Stimulated activated naive CD8-positive, alpha-beta T cell treated with anti-CD3 and anti-CD28 coated beads, Interleukin-15, Interleukin-2, amounts not matched to agents 100 ng/mL and 50 ng/mL, for 24 hours (primary cell): ENCODE results near the gene WDFY3.

Source experiments
- H3K27ac Mint-ChIP-seq: one replicate; pipeline ENCODE4 v1.8.0; 2021; ENCODE audit warnings: mild to moderate bottlenecking, mixed read lengths
- H3K27me3 Mint-ChIP-seq: one replicate; pipeline ENCODE4 v1.8.0; 2021; ENCODE audit warnings: mixed read lengths
- H3K36me3 Mint-ChIP-seq: one replicate; pipeline ENCODE4 v1.8.0; 2021; ENCODE audit warnings: low read depth, mixed read lengths
- H3K4me1 Mint-ChIP-seq: one replicate; pipeline ENCODE4 v1.8.0; 2021; ENCODE audit warnings: low read depth, mixed read lengths
- H3K4me3 Mint-ChIP-seq: one replicate; pipeline ENCODE4 v1.8.0; 2021; ENCODE audit warnings: mild to moderate bottlenecking, mixed read lengths
- H3K9me3 Mint-ChIP-seq: one replicate; pipeline ENCODE4 v1.8.0; 2021; ENCODE audit warnings: mixed read lengths

The WDFY3 gene, protein sequence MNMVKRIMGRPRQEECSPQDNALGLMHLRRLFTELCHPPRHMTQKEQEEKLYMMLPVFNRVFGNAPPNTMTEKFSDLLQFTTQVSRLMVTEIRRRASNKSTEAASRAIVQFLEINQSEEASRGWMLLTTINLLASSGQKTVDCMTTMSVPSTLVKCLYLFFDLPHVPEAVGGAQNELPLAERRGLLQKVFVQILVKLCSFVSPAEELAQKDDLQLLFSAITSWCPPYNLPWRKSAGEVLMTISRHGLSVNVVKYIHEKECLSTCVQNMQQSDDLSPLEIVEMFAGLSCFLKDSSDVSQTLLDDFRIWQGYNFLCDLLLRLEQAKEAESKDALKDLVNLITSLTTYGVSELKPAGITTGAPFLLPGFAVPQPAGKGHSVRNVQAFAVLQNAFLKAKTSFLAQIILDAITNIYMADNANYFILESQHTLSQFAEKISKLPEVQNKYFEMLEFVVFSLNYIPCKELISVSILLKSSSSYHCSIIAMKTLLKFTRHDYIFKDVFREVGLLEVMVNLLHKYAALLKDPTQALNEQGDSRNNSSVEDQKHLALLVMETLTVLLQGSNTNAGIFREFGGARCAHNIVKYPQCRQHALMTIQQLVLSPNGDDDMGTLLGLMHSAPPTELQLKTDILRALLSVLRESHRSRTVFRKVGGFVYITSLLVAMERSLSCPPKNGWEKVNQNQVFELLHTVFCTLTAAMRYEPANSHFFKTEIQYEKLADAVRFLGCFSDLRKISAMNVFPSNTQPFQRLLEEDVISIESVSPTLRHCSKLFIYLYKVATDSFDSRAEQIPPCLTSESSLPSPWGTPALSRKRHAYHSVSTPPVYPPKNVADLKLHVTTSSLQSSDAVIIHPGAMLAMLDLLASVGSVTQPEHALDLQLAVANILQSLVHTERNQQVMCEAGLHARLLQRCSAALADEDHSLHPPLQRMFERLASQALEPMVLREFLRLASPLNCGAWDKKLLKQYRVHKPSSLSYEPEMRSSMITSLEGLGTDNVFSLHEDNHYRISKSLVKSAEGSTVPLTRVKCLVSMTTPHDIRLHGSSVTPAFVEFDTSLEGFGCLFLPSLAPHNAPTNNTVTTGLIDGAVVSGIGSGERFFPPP (N-terminal part only)

DNA sequence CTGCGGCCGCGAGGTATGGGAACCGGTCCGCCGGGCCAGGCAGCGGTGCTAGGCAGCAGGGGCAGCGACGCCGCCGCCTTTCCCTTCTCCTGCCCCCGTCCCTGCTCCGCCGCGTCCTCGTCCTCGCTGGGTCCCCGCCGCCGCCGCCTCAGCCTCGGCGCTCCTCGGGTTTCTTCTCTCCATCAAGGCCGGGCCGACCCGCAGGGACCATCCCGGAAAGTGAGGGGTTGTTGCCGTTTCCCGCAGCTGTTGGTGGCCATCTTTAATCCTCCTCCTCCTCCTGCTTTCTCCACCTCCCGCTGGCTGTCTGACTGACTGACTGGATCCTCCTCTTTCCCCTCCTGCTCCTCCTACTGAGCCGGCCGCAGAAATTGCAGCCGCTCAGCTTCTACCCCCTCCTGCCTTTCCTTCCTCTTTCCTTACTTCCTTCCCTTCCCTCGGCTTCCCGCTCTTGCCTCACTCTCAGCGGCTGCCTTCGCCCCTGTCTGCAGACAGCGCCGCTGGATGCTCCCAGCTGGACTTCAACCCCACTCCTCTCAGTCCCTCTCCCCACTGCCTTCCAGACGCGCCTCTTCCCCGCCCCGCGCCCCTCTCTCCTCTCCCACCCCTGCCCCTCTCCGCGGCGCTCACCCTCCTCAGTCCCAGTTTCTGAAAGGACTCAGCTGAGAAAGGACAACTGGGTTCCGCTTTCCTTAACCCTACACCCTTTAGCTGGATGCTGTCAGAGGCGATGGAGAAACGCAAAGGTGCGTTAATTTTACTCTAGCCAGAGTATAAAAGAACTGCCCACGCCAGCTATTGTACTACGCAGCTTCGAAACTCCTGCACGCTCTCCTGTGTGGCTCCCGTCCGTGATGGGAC is at the start of gene WDFY3:
WDFY3 (minus strand) TSS at position 309 of the 861 bp plus-strand sequence. CDS start 106,099 bp downstream, outside the sequence.
- Mint-ChIP-seq H3K4me3 (peak within 1 kb of the TSS; percentile 83), H3K4me1 (peaks cover 14% of the 10 kb centered on the region), H3K27ac (no peak within 1 kb of the TSS), H3K9me3 (no peaks in the 10 kb centered on the region), H3K36me3 (no peaks in the 10 kb centered on the region), H3K27me3 (peaks cover 48% of the 10 kb centered on the region)

GRCh38 chr4:85005865-85006377 is 39.4 kb upstream of the WDFY3 start:
- Mint-ChIP-seq H3K4me3 (no peak overlapping the region), H3K9me3 (no peaks in the 10 kb centered on the region), H3K4me1 (no peaks in the 10 kb centered on the region), H3K27ac (no peak overlapping the region), H3K36me3 (no peaks in the 10 kb centered on the region), H3K27me3 (no peaks in the 10 kb centered on the region)

- Mint-ChIP-seq H3K9me3 (peaks cover under 1% of the 10 kb centered on the region), H3K4me1 (no peaks in the 10 kb centered on the region), H3K27ac (no peak overlapping the region), H3K4me3 (no peak overlapping the region), H3K27me3 (no peaks in the 10 kb centered on the region), H3K36me3 (no peaks in the 10 kb centered on the region)
Measured at GRCh38 chr4:85000343-85000742, 33.9 kb upstream of the WDFY3 start.

- H3K4me3 Mint-ChIP-seq: no peak overlapping the region
Measured at GRCh38 chr4:84995386-84995785, 28.9 kb upstream of the WDFY3 start.

DNA sequence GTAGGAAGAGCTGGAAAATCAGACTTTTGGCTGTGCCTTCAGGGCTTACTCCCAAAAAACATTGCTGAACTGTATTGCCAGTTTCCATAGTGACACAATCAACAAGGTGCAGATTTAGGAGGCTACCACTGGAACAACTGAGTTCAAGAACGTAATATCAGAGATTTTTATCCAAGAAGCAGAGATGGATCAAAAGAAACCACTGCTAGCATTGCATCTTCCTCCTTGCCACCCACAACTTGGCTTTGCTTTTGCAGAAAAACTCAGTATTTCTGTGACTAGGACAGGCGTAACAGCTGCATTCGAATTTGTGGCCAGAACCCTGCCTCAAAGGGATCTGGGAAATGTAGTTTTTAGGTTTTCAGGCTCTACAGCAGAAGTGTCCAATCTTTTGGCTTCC is 27.8 kb upstream of the WDFY3 start:
- Mint-ChIP-seq H3K27me3 (no peaks in the 10 kb centered on the region), H3K4me1 (no peaks in the 10 kb centered on the region), H3K27ac (no peak overlapping the region), H3K4me3 (no peak overlapping the region), H3K9me3 (peaks cover 4% of the 10 kb centered on the region), H3K36me3 (no peaks in the 10 kb centered on the region)

More at GRCh38 chr4:84995386-84995785, 28.9 kb upstream of the WDFY3 start:
- no peaks in the 10 kb centered on the region for H3K27me3 Mint-ChIP-seq
- H3K9me3 Mint-ChIP-seq: peaks cover 4% of the 10 kb centered on the region
- no peak overlapping the region for H3K27ac Mint-ChIP-seq
- H3K36me3 Mint-ChIP-seq: no peaks in the 10 kb centered on the region
- no peaks in the 10 kb centered on the region for H3K4me1 Mint-ChIP-seq

- Mint-ChIP-seq H3K27ac (no peak overlapping the region), H3K4me3 (no peak overlapping the region), H3K4me1 (no peaks in the 10 kb centered on the region), H3K27me3 (peaks cover 4% of the 10 kb centered on the region), H3K9me3 (no peaks in the 10 kb centered on the region), H3K36me3 (no peaks in the 10 kb centered on the region)
Measured at GRCh38 chr4:84985952-84986351, 19.5 kb upstream of the WDFY3 start.

DNA sequence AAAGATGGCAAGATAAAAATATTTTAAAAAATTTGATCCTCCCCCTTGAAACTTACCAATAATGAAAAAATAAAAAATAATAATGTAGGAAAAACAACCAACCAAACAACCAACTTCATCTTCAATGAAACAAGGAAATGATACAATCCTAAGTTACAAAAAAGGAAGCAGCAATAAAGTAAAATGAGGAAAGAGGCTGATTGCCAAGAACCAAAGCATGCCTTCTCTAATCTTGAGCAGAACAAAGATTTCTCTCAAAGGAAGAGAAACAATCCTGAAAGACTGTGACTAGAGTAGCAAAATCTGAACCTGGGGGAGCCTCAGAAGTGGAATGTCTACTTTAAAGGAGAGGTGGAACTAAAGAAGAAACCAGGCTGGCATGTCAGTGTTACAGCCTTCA is 10.9 kb upstream of the WDFY3 start:
- Mint-ChIP-seq H3K27ac (no peak overlapping the region), H3K4me3 (no peak overlapping the region), H3K36me3 (no peaks in the 10 kb centered on the region), H3K9me3 (peaks cover 4% of the 10 kb centered on the region), H3K27me3 (peaks cover 10% of the 10 kb centered on the region), H3K4me1 (no peaks in the 10 kb centered on the region)

DNA sequence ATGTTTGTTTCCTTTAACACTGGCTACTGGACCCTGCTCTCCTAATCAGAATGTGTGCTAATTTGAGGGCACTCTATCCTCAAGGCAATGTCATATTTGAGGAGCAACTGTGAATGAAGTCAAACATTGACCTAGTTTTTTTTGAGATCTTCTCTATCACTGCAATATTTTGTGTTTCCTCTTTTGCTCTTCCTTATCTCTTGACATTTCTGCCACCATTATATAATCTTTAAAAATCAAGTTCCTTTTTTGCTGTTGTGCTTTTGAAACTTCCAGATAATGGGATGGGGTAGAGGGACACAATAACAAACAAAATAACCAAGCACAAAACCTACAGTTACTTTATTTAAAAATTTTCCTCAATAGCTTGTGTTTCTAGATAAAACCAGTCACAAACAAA is 7.4 kb upstream of the WDFY3 start:
- no peaks in the 10 kb centered on the region for H3K9me3 Mint-ChIP-seq
- H3K27me3 Mint-ChIP-seq: peaks cover 19% of the 10 kb centered on the region
- no peak overlapping the region for H3K4me3 Mint-ChIP-seq
- no peaks in the 10 kb centered on the region for H3K4me1 Mint-ChIP-seq
- H3K36me3 Mint-ChIP-seq: no peaks in the 10 kb centered on the region
- H3K27ac Mint-ChIP-seq: no peak overlapping the region

DNA sequence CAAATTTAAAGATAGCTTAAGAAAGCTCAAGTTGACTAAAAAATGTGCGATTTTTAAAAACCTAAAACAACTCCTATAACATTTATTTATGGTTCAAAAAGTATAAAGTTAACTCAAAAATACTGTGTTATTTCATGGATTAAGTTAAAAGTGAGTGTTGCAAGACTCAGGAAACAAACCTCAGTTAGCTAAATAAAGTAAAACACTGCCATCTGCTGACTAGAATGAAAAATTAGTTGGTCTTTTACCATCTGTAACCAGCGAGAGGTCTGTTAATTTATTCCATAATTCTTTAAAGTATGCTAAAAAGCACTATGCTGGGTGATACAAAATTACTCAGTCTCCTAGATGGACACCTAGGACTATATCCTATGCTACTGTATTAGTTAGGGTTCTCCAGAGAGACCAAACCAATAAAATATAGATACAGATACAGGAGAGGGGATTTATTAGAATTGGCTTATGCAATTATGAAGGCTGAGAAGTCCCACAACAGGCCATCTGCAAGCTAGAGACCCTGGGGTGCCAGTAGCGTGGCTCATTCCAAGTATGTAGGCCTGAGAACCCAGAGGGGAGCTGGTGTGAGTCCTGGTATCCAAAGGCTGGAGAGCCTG is 4.9 kb upstream of the WDFY3 start:
- Mint-ChIP-seq H3K9me3 (no peaks in the 10 kb centered on the region), H3K27ac (no peak overlapping the region), H3K36me3 (no peaks in the 10 kb centered on the region), H3K4me3 (no peak overlapping the region), H3K4me1 (peaks cover 7% of the 10 kb centered on the region), H3K27me3 (peaks cover 38% of the 10 kb centered on the region)

- no peak overlapping the region for H3K27ac Mint-ChIP-seq
- H3K27me3 Mint-ChIP-seq: peaks cover 42% of the 10 kb centered on the region
- peaks cover 14% of the 10 kb centered on the region for H3K4me1 Mint-ChIP-seq
- H3K4me3 Mint-ChIP-seq: no peak overlapping the region
- H3K9me3 Mint-ChIP-seq: no peaks in the 10 kb centered on the region
- no peaks in the 10 kb centered on the region for H3K36me3 Mint-ChIP-seq
Measured at GRCh38 chr4:84968925-84969324, 2.4 kb upstream of the WDFY3 start.

- H3K36me3 Mint-ChIP-seq: no peaks in the 10 kb centered on the region
- peaks cover 14% of the 10 kb centered on the region for H3K4me1 Mint-ChIP-seq
- no peaks in the 10 kb centered on the region for H3K9me3 Mint-ChIP-seq
- H3K27me3 Mint-ChIP-seq: peaks cover 45% of the 10 kb centered on the region
- H3K27ac Mint-ChIP-seq: no peak overlapping the region
- peak overlapping the region; percentile 31 for H3K4me3 Mint-ChIP-seq
Measured at GRCh38 chr4:84967243-84967690, 777 bp upstream of the WDFY3 start.

DNA sequence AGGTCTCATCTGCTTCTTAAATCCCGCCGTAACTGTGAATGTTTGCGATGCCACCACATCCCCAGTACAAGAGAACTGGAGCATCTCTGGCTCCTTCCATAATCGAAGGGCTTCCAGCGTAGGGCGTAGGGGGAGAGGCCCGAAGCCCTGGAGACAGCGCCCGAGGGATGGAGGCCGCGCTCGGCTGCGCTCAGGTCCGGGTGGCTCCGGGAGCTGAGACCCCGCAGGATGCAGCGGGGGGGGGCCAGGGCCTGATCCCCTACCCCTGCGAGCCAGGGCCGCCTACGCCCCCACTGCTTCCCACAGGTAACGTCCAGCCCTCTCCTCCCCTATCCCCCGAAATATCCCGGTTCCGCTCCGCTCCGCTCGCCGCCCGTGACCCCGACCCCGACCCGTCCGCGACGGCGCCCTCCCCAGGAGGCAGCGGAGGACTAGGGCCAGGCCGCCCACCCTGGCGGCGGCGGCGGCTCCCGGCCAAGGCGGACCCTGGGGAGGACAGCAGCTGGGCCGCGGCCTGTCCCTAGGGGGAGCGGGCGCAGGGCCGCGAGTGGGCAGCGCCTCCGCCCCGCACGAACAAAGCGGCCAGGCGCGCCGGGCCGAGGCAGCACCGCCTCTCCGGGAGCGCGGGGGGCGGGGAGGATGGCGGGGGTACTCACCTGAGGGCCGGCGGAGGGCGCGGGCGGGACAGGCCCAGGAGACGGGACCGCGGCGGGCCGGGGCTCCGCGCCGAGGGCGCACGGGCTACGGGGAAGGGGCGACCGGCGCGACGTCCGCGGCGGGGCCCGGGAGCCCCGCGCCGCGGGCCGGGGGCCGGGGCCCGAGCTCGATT is 723 bp downstream of the WDFY3 start:
- H3K27me3 Mint-ChIP-seq: peaks cover 48% of the 10 kb centered on the region
- no peaks in the 10 kb centered on the region for H3K36me3 Mint-ChIP-seq
- no peaks in the 10 kb centered on the region for H3K9me3 Mint-ChIP-seq
- no peak overlapping the region for H3K27ac Mint-ChIP-seq
- peak overlapping the region; percentile 47 for H3K4me3 Mint-ChIP-seq
- peaks cover 14% of the 10 kb centered on the region for H3K4me1 Mint-ChIP-seq

GRCh38 chr4:84964995-84965552 is 1.4 kb downstream of the WDFY3 start:
- H3K27ac Mint-ChIP-seq: no peak overlapping the region
- H3K4me3 Mint-ChIP-seq: peak overlapping the region; percentile 47
- peaks cover 14% of the 10 kb centered on the region for H3K4me1 Mint-ChIP-seq
- H3K36me3 Mint-ChIP-seq: no peaks in the 10 kb centered on the region
- no peaks in the 10 kb centered on the region for H3K9me3 Mint-ChIP-seq
- H3K27me3 Mint-ChIP-seq: peaks cover 48% of the 10 kb centered on the region
